DMS153 treated with DMSO at 0.1 percent for 48 hours (cell line): ENCODE results near the gene QSOX1.
"Not testable (repeated sequence)": the region's sequence is repeated elsewhere in the genome, so short reads cannot be mapped to it uniquely, and the experiment has no call there.

Experiments used
- DNase-seq: peaks from one replicate; lab custom pipeline; 2025; ENCODE audit not compliant: unreplicated experiment; lab: John Stamatoyannopoulos, UW

Gene QSOX1

GRCh38 chr1:180154325-180155181 lies at the start of gene QSOX1:
TSS of gene QSOX1 (plus strand) at chr1:180154869. CDS start at chr1:180154908, 39 bp downstream.
- DNase-seq, result peak; percentile 90

GRCh38 chr1:180112091-180112490 lies 42.6 kb upstream of the QSOX1 start:
- DNase-seq, result no peak

- no peak for DNase-seq
Measured at GRCh38 chr1:180112984-180113647, 41.6 kb upstream of the QSOX1 start.

GRCh38 chr1:180114396-180114945 lies 40.2 kb upstream of the QSOX1 start:
- DNase-seq, result no peak

GRCh38 chr1:180116964-180117763 lies 37.5 kb upstream of the QSOX1 start:
- DNase-seq, result no peak

- no peak for DNase-seq
Measured at GRCh38 chr1:180117764-180118116, 36.9 kb upstream of the QSOX1 start.

GRCh38 chr1:180119837-180120236 lies 34.8 kb upstream of the QSOX1 start:
- no peak for DNase-seq

GRCh38 chr1:180123463-180123936 lies 31.2 kb upstream of the QSOX1 start:
- no peak for DNase-seq

GRCh38 chr1:180130651-180131050 lies 24.0 kb upstream of the QSOX1 start:
- DNase-seq, result no peak

- DNase-seq, result no peak
Measured at GRCh38 chr1:180131510-180131909, 23.2 kb upstream of the QSOX1 start.

GRCh38 chr1:180133193-180133592 lies 21.5 kb upstream of the QSOX1 start:
- DNase-seq, result no peak

- not testable (repeated sequence) for DNase-seq
Measured at GRCh38 chr1:180133688-180134087, 21.0 kb upstream of the QSOX1 start.

- no peak for DNase-seq
Measured at GRCh38 chr1:180135535-180135934, 19.1 kb upstream of the QSOX1 start.

- DNase-seq, result no peak
Measured at GRCh38 chr1:180136331-180136967, 18.2 kb upstream of the QSOX1 start.

- DNase-seq, result no peak
Measured at GRCh38 chr1:180136968-180137356, 17.7 kb upstream of the QSOX1 start.

GRCh38 chr1:180137776-180138175 lies 16.9 kb upstream of the QSOX1 start:
- no peak for DNase-seq

GRCh38 chr1:180141381-180141934 lies 13.2 kb upstream of the QSOX1 start:
- DNase-seq, result no peak

GRCh38 chr1:180143359-180143758 lies 11.3 kb upstream of the QSOX1 start:
- DNase-seq, result no peak

- DNase-seq, result no peak
Measured at GRCh38 chr1:180144659-180145357, 9.9 kb upstream of the QSOX1 start.

GRCh38 chr1:180145446-180145845 lies 9.2 kb upstream of the QSOX1 start:
- DNase-seq, result no peak
